CD4-positive, alpha-beta memory T cell (primary cell): ENCODE results near the gene SPARC. TPM values are rescaled to one million over a fixed set of nuclear protein-coding genes. Genes with fewer than 3 reads are reported as not detected.
"Not testable (repeated sequence)": the region's sequence is repeated elsewhere in the genome, so short reads cannot be mapped to it uniquely, and the experiment has no call there.

Source experiments
- CTCF ChIA-PET: fragments of 350-600 bp; sonication (Branson Sonifier 250); formaldehyde crosslinking; loops from one replicate; lab custom pipeline; 2021; ENCODE audit warnings: inconsistent platforms; ENCODE audit not compliant: partially characterized antibody; lab: Charles Lee
- POLR2A ChIA-PET: fragments of 350-600 bp; sonication (Branson Sonifier 250); formaldehyde crosslinking; loops from one replicate; lab custom pipeline; 2021; ENCODE audit not compliant: partially characterized antibody; lab: Charles Lee
- DNase-seq, 5 donors: peaks; one replicate each; pipeline versions ENCODE4 v3.0.0 to v3.0.0-alpha.2; 2020 to 2022; ENCODE audit warnings: mixed read lengths in 1 of 5
- H3K27ac ChIP-seq: one replicate; pipeline ENCODE4 v1.7.0; 2013; ENCODE audit warnings: low read depth, low read length
- H3K27me3 ChIP-seq: 2 replicates; pipeline ENCODE4 v1.7.0; 2013; ENCODE audit warnings: mild to moderate bottlenecking, low read length, moderate library complexity; ENCODE audit not compliant: insufficient read depth
- H3K36me3 ChIP-seq: 2 replicates; pipeline ENCODE4 v1.7.0; 2013; ENCODE audit warnings: mild to moderate bottlenecking, low read length, moderate library complexity; ENCODE audit not compliant: insufficient read depth
- H3K4me1 ChIP-seq: 2 replicates; pipeline ENCODE4 v1.7.0; 2013; ENCODE audit warnings: mild to moderate bottlenecking, low read length, moderate library complexity; ENCODE audit not compliant: insufficient read depth
- H3K4me3 ChIP-seq, 2 donors: one replicate each; pipeline ENCODE4 v1.7.0; 2013; ENCODE audit warnings: low read length in 2 of 2, mild to moderate bottlenecking in 1 of 2
- H3K9me3 ChIP-seq, 2 donors: one replicate each; pipeline ENCODE4 v1.7.0; 2013; ENCODE audit warnings: low read length in 2 of 2, control low read depth in 1 of 2; ENCODE audit not compliant: control insufficient read depth in 1 of 2
- H3K27ac Mint-ChIP-seq, 7 donors: one replicate each; pipeline ENCODE4 v1.8.0; 2020 to 2021; ENCODE audit warnings: mixed read lengths in 7 of 7, mild to moderate bottlenecking in 6 of 7, inconsistent platforms in 3 of 7, moderate library complexity in 3 of 7
- H3K27me3 Mint-ChIP-seq, 2 donors: one replicate each; pipeline ENCODE4 v1.8.0; 2020 to 2021; ENCODE audit warnings: mixed read lengths in 2 of 2
- H3K36me3 Mint-ChIP-seq, 2 donors: one replicate each; pipeline ENCODE4 v1.8.0; 2020 to 2021; ENCODE audit warnings: mixed read lengths in 2 of 2, inconsistent platforms in 1 of 2, mild to moderate bottlenecking in 1 of 2
- H3K4me1 Mint-ChIP-seq, 4 donors: one replicate each; pipeline ENCODE4 v1.8.0; 2020 to 2021; ENCODE audit warnings: mixed read lengths in 4 of 4, mild to moderate bottlenecking in 1 of 4
- H3K4me3 Mint-ChIP-seq, 8 donors: one replicate each; pipeline ENCODE4 v1.8.0; 2020 to 2021; ENCODE audit warnings: mixed read lengths in 8 of 8, mild to moderate bottlenecking in 7 of 8, moderate library complexity in 6 of 8, inconsistent platforms in 3 of 8
- H3K9me3 Mint-ChIP-seq, 8 donors: one replicate each; pipeline ENCODE4 v1.8.0; 2020 to 2021; ENCODE audit warnings: mixed read lengths in 8 of 8, mild to moderate bottlenecking in 5 of 8, inconsistent platforms in 3 of 8, moderate library complexity in 1 of 8
- intact Hi-C: fragments of 100-400 bp; cut with micrococcal nuclease; formaldehyde crosslinking; loops from one replicate; pipeline ENCODE4 v1.15.1; 2023
- polyA plus RNA-seq, 2 donors: library from polyadenylated mRNA; unstranded; fragments of 300-500 nt; fragmentation: Illumina TruSeq; gene quantifications; one replicate each; pipeline ENCODE4 v1.2.3, GENCODE V29; 2021
- total RNA-seq, 2 experiments: library from RNA; stranded (reverse); gene quantifications; one replicate each; pipeline ENCODE4 v1.2.3, GENCODE V29; 2021

Gene SPARC
- total and polyA plus RNA-seq, 4 experiments from 2014 or later, result 0.19 to 0.47 (median 0.37) TPM; not detected in 1

- Mint-ChIP-seq H3K36me3 (no peaks in the 10 kb centered on the region), H3K27me3 (peaks cover 8 to 15% of the 10 kb centered on the region in 2 donors), H3K4me3 (no peak overlapping the region), H3K4me1 (no peaks in the 10 kb centered on the region), H3K9me3 (no peaks in the 10 kb centered on the region), H3K27ac (no peak overlapping the region)
- ChIA-PET CTCF (interaction anchor here (1.2 kb wide), 2 partner anchors 11 to 44 kb away, joined by 3 to 4 read pairs; no protein-coding TSS in a partner anchor), POLR2A (no interaction called here)
- Histone ChIP-seq H3K36me3 (no peaks in the 10 kb centered on the region), H3K27ac (no peak overlapping the region), H3K4me1 (no peaks in the 10 kb centered on the region), H3K9me3 (no peaks in the 10 kb centered on the region), H3K4me3 (no peak overlapping the region), H3K27me3 (no peaks in the 10 kb centered on the region)
- intact Hi-C loops, result no loop called here
- no peak for DNase-seq
These were observed 8.7 kb upstream of the SPARC start for GRCh38 chr5:151695464-151695863.

GRCh38 chr5:151694035-151694485 lies 7.3 kb upstream of the SPARC start:
- peaks cover 0 to under 1% (median 0%) of the 10 kb centered on the region in 8 donors for H3K9me3 Mint-ChIP-seq
- H3K27ac Mint-ChIP-seq, result no peak overlapping the region
- no peak overlapping the region for H3K4me3 ChIP-seq
- no peaks in the 10 kb centered on the region for H3K36me3 Mint-ChIP-seq
- no peaks in the 10 kb centered on the region for H3K36me3 ChIP-seq
- H3K4me3 Mint-ChIP-seq, result no peak overlapping the region
- no peak for DNase-seq
- H3K27me3 Mint-ChIP-seq, result peaks cover 8 to 14% of the 10 kb centered on the region in 2 donors
- no peak overlapping the region for H3K27ac ChIP-seq
- H3K4me1 Mint-ChIP-seq, result no peaks in the 10 kb centered on the region
- ChIA-PET CTCF (no interaction called here), POLR2A (no interaction called here)
- no peaks in the 10 kb centered on the region for H3K27me3 ChIP-seq
- intact Hi-C loops, result no loop called here
- no peaks in the 10 kb centered on the region for H3K9me3 ChIP-seq
- no peaks in the 10 kb centered on the region for H3K4me1 ChIP-seq

GRCh38 chr5:151692312-151692711 lies 5.6 kb upstream of the SPARC start:
- ChIA-PET CTCF (interaction anchor here (1.4 kb wide), 1 partner anchor 40 kb away, joined by 5 read pairs; no protein-coding TSS in a partner anchor), POLR2A (no interaction called here)
- Histone ChIP-seq H3K4me1 (no peaks in the 10 kb centered on the region), H3K27me3 (no peaks in the 10 kb centered on the region), H3K27ac (no peak overlapping the region), H3K36me3 (no peaks in the 10 kb centered on the region), H3K4me3 (no peak overlapping the region), H3K9me3 (no peaks in the 10 kb centered on the region)
- H3K4me3 Mint-ChIP-seq, result no peak overlapping the region
- intact Hi-C loops, result no loop called here
- H3K9me3 Mint-ChIP-seq, result peaks cover 0 to 2% (median 0%) of the 10 kb centered on the region in 8 donors
- H3K27me3 Mint-ChIP-seq, result peaks cover 17 to 23% of the 10 kb centered on the region in 2 donors
- H3K27ac Mint-ChIP-seq, result no peak overlapping the region
- H3K4me1 Mint-ChIP-seq, result no peaks in the 10 kb centered on the region
- DNase-seq, result no peak
- H3K36me3 Mint-ChIP-seq, result no peaks in the 10 kb centered on the region

GRCh38 chr5:151691706-151692105 lies 5.0 kb upstream of the SPARC start:
- Mint-ChIP-seq H3K4me3 (no peak overlapping the region), H3K27ac (no peak overlapping the region), H3K9me3 (peaks cover 0 to 2% (median 0%) of the 10 kb centered on the region in 8 donors), H3K4me1 (peaks cover 0 to 5% (median 4%) of the 10 kb centered on the region in 4 donors), H3K36me3 (no peaks in the 10 kb centered on the region), H3K27me3 (peaks cover 22 to 28% of the 10 kb centered on the region in 2 donors)
- Histone ChIP-seq H3K9me3 (no peaks in the 10 kb centered on the region), H3K27ac (no peak overlapping the region), H3K4me1 (no peaks in the 10 kb centered on the region), H3K4me3 (no peak overlapping the region), H3K27me3 (no peaks in the 10 kb centered on the region), H3K36me3 (no peaks in the 10 kb centered on the region)
- DNase-seq, result no peak
- ChIA-PET POLR2A (no interaction called here), CTCF (interaction anchor here (1.4 kb wide), 1 partner anchor 40 kb away, joined by 5 read pairs; no protein-coding TSS in a partner anchor)
- intact Hi-C loops, result no loop called here

- H3K36me3 ChIP-seq, POLR2A ChIA-PET, H3K4me3 ChIP-seq, DNase-seq, H3K27ac ChIP-seq, H3K4me3 Mint-ChIP-seq, H3K9me3 ChIP-seq, H3K27ac Mint-ChIP-seq, H3K9me3 Mint-ChIP-seq, intact Hi-C loops, H3K27me3 ChIP-seq, CTCF ChIA-PET, H3K36me3 Mint-ChIP-seq, H3K4me1 ChIP-seq: not testable (repeated sequence)
- Mint-ChIP-seq H3K27me3 (peaks cover 22 to 39% of the 10 kb centered on the region in 2 donors), H3K4me1 (peaks cover 2 to 13% (median 9%) of the 10 kb centered on the region in 4 donors)
These were observed 2.9 kb upstream of the SPARC start for GRCh38 chr5:151689591-151689990.

GRCh38 chr5:151688436-151688835 lies 1.7 kb upstream of the SPARC start:
- POLR2A ChIA-PET, result no interaction called here
- H3K4me3 ChIP-seq, result no peak overlapping the region
- H3K9me3 ChIP-seq, result no peaks in the 10 kb centered on the region
- CTCF ChIA-PET, result interaction anchor here (1.8 kb wide), 1 partner anchor 30 kb away, joined by 5 read pairs; no protein-coding TSS in a partner anchor
- no peaks in the 10 kb centered on the region for H3K4me1 ChIP-seq
- H3K27ac ChIP-seq, result no peak overlapping the region
- no peak for DNase-seq
- no peaks in the 10 kb centered on the region for H3K36me3 Mint-ChIP-seq
- no peak overlapping the region for H3K4me3 Mint-ChIP-seq
- intact Hi-C loops, result no loop called here
- H3K9me3 Mint-ChIP-seq, result peaks cover 0 to 2% (median 0%) of the 10 kb centered on the region in 8 donors
- no peaks in the 10 kb centered on the region for H3K36me3 ChIP-seq
- peaks cover 22 to 38% of the 10 kb centered on the region in 2 donors for H3K27me3 Mint-ChIP-seq
- peaks cover 2 to 13% (median 9%) of the 10 kb centered on the region in 4 donors for H3K4me1 Mint-ChIP-seq
- H3K27me3 ChIP-seq, result peaks cover 5% of the 10 kb centered on the region
- no peak overlapping the region for H3K27ac Mint-ChIP-seq

- Histone ChIP-seq H3K36me3 (no peaks in the 10 kb centered on the region), H3K4me3 (no peak overlapping the region), H3K27me3 (peaks cover 5% of the 10 kb centered on the region), H3K4me1 (no peaks in the 10 kb centered on the region), H3K9me3 (no peaks in the 10 kb centered on the region), H3K27ac (no peak overlapping the region)
- Mint-ChIP-seq H3K4me1 (peaks cover 2 to 13% (median 9%) of the 10 kb centered on the region in 4 donors), H3K27ac (no peak overlapping the region), H3K36me3 (no peaks in the 10 kb centered on the region), H3K9me3 (peaks cover 0 to 2% (median 0%) of the 10 kb centered on the region in 8 donors), H3K27me3 (peaks cover 19 to 38% of the 10 kb centered on the region in 2 donors), H3K4me3 (peak overlapping the region in 5 of 8 donors; percentile 2 to 70 (median 59))
- no peak for DNase-seq
- ChIA-PET POLR2A (no interaction called here), CTCF (no interaction called here)
- intact Hi-C loops, result no loop called here
These were observed 704 bp downstream of the SPARC start for GRCh38 chr5:151685749-151686673.
